ENCODE measurements around the gene NTNG1.

DNA sequence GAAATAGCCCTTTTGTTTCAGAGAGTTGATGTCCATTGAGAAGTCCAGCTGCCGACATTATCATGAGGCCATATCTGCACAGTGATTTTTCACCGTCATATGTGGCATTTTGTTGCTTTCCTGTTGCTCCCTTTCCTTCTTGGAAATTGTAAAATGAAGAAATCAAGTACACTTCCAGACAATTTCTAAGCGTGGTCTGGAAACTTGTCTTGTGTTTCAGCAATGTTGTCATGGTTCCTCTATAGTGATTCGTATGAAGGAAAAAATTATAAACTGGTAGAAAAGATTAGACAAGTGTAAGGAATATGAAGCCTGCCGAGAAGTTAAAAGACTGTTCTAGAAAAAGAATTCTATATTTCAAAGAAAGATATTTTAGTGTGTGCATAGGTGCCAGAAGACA is 17.7 kb downstream of the NTNG1 start:
- no peak for TF ChIP-seq POLR2A (IDR thresholded peaks at IDR 0.05; ENCODE audit: low read depth, low read length)
- TF ChIP-seq, protein P1, sequence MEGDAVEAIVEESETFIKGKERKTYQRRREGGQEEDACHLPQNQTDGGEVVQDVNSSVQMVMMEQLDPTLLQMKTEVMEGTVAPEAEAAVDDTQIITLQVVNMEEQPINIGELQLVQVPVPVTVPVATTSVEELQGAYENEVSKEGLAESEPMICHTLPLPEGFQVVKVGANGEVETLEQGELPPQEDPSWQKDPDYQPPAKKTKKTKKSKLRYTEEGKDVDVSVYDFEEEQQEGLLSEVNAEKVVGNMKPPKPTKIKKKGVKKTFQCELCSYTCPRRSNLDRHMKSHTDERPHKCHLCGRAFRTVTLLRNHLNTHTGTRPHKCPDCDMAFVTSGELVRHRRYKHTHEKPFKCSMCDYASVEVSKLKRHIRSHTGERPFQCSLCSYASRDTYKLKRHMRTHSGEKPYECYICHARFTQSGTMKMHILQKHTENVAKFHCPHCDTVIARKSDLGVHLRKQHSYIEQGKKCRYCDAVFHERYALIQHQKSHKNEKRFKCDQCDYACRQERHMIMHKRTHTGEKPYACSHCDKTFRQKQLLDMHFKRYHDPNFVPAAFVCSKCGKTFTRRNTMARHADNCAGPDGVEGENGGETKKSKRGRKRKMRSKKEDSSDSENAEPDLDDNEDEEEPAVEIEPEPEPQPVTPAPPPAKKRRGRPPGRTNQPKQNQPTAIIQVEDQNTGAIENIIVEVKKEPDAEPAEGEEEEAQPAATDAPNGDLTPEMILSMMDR (conservative IDR thresholded peaks at IDR 0.05; ENCODE audit: low read depth, low read length) = no peak
- TF ChIP-seq, protein P2, sequence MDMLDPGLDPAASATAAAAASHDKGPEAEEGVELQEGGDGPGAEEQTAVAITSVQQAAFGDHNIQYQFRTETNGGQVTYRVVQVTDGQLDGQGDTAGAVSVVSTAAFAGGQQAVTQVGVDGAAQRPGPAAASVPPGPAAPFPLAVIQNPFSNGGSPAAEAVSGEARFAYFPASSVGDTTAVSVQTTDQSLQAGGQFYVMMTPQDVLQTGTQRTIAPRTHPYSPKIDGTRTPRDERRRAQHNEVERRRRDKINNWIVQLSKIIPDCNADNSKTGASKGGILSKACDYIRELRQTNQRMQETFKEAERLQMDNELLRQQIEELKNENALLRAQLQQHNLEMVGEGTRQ (IDR thresholded peaks at IDR 0.05; ENCODE audit: low read depth, low read length) = no peak
- TF ChIP-seq MAZ (IDR thresholded peaks at IDR 0.05; ENCODE audit: borderline replicate concordance, low read depth, low read length) = no peak
- no peak for TF ChIP-seq FOS (IDR thresholded peaks at IDR 0.05; ENCODE audit: low read depth, low read length)
- no peak for TF ChIP-seq RCOR1 (IDR thresholded peaks at IDR 0.05; ENCODE audit: insufficient replicate concordance, low read length)
- TF ChIP-seq RAD21 (IDR thresholded peaks at IDR 0.05; ENCODE audit: low read length) = no peak
- TF ChIP-seq CEBPB (IDR thresholded peaks at IDR 0.05; ENCODE audit: low read depth, low read length) = no peak
- no peak for TF ChIP-seq RFX5 (IDR thresholded peaks at IDR 0.05; ENCODE audit: low read depth, low read length)
- TF ChIP-seq MAFK (IDR thresholded peaks at IDR 0.05; ENCODE audit: low read depth, low read length) = no peak
- no peak for TF ChIP-seq BHLHE40 (IDR thresholded peaks at IDR 0.05; ENCODE audit: low read depth, low read length)
- TF ChIP-seq MXI1 (IDR thresholded peaks at IDR 0.05; ENCODE audit: borderline replicate concordance, low read depth, low read length) = no peak
- no peak for TF ChIP-seq NFE2L2 (IDR thresholded peaks at IDR 0.05; ENCODE audit: low read depth, low read length)

All from IMR-90 (cell line).